ENCODE results near the gene SF1.

Gene SF1

DNA sequence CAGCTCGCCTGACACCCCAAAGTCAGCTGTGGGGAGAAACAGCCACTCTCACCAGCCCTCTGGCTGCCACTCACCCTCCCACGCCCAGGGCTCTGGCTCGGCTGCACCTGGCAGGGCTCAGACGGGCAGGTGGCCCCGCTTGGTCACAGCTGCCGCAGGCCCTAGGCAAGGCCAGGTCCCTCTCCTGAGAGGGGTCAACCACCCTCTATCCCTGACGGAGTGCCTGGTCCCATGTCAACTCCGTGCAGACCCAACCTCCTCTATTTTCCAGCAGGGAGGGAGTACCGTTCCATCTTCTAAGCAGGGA, 22.8 kb upstream of the SF1 start:
- no peak for DNase-seq

DNA sequence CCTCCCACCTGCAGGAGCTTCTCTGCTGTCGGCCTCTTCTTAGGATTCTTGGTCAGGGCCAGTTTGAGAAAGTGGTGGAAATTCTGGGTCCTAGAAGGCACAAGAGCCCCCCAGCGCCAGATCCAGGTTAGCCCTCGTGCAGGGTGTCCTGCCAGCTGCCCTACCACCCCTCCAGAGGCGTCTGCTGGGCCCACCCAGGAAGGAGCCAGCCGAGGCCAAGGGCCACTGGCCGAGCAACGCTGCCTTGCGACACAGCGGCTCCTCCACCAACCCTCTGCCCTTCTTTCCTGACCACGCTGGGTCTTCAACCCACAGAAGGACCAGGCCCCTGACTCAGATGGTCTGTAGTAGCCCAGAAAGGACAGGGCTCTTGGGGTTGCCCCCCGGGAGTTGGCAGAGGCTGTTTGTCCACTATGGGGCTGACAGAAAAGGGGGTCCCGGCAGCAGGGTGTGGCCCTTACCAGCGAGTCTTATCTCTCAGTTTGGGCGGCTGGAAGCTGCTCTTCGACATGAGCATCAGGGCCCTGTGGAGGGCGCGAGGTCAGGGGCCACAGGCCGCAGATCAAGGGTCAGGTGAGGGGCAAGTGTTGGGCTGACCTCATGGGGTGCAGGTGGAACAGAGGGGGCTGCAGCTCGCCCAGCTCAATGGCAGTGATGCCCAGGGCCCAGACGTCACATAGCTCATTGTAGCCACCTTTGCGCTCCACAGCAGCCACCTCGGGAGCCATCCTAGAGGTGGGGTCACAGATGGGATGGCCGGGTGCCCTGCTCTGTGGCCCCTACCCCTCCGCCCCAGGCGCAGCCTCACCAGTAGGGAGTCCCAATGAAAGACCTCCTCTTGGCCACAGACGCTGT, 22.2 kb upstream of the SF1 start:
- no peak for DNase-seq

DNA sequence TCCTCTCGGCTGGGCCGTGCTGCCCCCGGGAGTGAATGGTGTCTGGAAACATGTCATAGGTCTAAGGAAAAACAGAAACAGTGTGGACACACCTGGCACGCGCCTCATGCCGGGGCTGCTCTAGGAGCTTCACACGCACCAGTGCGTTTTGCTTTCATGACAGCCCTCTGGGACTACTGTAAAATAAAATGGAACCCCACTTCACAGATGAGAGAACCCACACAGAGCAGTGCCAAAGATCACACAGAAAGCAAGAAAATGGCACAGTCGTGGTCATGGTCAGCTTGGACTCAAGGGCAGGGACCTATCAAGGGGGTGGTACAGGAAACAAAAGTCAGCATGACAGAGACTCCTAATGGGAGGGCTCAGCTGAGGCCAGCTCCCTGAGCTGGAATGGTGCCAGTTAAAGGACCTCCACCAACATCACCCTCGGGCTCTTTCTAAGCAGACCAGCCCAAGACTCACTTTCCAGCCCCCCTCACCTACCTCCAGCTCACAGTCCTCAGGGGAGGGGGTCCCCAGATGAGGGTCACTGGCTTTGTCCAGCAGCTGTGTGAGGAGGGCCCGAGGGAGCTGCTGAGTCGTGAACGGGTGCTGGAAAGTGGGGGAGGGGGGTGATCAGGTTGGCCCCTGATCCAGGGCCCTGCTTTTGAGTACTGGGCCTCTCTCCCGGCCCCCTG, 21.4 kb upstream of the SF1 start:
- DNase-seq: no peak

DNA sequence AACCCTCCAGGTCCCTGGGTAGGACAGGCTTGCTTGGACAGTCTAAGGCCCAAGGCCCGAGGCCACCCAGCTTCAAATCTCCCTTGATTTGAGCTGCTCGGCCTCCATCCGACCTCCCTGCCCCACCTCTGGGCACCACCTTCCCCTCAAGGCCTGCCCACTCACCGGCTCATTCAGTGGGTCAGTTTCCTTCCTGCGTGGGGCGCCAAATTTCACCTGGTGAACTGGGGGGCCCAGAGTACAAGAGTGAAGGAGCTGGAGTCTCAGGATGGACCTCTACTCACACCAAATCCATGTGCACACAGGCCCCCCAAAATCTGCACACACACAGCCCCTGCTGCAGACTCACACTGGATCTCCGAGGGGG, 20.9 kb upstream of the SF1 start:
- DNase-seq: no peak

DNA sequence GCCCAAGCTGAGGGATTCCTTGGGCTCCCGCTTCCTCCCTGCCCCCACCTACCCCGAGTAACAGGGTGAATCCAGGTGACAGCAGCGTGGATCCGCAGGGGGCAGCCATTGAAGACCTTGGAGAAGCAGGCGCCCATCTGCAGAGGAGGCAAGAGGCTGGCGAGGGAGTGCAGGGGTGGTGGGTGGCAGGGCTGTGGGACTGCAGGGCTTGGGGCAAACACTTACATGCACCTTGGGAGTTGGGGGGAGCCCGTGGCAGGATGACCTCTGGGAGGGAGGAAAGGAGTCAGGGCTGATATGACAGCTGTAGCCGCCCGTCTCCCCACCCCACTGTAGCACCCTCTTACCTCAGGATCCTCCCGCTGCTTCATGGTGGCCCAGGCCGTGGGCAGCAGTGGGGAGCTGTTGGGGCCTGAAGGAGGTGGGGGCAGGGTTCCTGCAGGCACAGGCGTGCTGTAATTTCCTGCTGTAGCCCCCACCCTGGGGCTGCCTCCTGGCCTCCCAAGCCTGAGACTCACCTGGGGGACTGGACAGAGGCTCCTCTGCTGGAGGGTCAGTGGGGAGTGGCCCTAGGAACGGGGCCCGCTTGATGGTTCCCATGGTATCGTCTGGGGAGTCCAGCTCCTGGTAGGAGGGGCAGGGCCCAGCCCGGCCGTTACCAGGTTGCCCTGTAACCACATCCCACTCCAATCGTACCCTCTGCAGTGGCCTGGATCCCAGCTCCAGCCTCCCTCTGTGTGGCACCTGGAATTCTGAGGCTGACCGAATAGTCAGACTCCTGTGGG, 18.6 kb upstream of the SF1 start:
- no peak for DNase-seq

DNA sequence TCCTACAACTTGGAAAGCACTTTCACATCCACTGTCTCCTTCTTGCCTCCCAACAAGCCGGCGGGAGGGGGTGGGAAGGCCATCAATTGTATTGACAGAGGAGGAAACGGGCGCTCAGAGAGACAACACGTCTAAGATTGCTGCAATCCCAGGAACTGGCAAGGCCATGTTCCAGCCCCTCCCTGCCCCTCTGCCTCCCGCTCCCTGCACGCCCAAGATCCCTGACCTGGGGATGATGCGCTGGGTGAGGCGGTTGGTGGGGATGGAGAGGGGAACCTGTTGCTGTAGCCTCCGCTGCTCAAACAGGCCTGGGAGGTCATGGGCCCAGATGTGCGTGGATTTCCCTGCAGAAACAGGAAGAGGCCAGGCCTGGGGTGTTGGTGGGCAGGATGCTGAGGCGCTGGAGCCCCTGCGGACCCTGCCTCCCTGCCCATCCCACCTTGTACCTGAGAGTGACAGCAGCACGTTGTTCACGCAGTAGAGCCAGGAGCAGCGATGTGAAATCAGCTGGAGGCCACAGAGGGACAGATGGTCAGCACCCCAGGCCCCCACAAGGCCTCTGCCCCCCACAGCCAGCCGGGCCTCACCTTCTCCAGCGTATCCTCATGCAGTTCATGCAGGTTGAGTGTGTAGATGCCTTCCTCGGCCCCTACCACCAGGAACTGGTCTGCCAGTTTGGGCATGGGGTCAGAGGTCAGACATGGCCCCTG, 17.9 kb upstream of the SF1 start:
- no peak for DNase-seq

DNA sequence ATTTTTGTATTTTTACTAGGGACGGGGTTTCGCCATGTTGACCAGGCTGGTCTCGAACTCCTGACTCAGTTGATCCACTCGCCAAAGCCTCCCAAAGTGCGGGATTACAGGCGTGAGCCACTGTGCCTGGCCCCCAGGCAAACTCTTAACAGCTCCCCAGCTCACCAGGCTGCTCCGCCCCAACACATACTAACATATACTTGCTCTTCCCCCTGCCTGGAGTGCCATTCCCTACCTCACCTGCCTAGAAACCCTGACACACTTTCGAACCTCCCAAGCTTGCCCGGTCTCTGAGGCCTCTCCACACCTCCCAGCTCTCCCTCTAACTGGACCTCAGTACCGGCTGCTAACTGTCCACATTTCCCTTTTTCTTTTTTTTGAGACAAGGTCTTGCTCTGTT, 16.2 kb upstream of the SF1 start:
- no peak for DNase-seq

- no peak for DNase-seq
These were observed 15.2 kb upstream of the SF1 start for GRCh38 chr11:64793271-64794160.

DNA sequence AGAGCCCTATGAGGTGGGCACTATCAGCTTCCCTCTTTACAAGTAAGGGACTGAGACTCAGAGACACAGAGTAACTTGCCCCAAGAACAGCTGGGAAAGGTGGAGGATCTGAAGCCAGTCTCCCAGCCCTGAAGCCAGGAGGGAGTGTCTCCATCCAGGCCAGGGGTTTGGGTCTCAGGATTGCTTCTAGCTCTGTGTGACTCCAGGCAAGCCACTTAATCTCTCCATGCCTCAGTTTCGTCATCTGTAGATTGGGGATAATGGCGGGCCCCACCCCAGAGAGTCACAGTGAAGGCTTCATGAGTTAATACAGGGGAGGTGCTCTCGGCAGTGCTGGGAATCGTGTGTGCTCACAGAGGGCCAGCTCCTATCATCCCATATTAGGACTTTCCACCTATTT, 14.1 kb upstream of the SF1 start:
- no peak for DNase-seq

GRCh38 chr11:64791781-64792291, 13.5 kb upstream of the SF1 start:
- DNase-seq: no peak

DNA sequence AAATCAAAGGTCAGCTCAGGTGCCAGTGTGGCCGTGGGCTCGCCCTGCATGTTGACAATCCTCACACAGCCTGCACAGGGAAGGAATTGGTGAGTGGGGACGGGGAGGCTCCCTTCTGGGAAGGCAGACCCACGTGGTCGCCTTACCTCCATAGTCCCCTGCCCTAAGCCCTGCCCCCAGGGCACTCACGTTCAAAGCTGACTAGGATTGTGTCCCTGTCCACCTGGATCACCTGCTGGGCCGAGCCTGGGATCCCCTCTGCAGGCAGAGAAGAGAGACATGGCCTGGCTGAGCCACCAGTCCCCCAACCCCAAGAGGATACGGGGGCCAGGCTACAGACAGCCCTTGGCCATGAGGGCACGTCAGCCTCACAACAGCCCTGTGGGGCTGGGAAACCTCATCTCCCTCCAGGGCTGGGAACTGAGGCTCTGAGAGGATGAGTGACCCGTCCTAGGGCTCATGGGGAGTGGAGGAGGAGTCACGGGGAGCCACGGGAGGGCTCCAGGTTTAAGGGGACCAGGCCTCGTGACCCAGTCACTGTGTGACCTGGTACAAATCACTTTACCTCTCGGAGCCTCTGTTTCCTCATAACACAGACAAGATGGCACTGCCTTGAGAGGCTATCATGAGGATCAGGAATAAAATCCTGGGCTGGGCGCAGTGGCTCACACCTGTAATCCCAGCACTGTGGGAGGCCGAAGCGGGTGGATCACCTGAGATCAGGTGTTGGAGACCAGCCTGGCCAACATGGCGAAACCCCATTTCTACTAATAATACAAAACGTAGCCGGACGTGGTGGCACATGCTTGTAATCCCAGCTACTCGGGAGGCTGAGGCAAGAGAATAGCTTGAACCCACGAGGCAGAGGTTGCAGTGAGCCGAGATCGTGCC, 12.1 kb upstream of the SF1 start:
- DNase-seq: no peak

- DNase-seq: no peak
These were observed 11.2 kb upstream of the SF1 start for GRCh38 chr11:64789331-64790204.

DNA sequence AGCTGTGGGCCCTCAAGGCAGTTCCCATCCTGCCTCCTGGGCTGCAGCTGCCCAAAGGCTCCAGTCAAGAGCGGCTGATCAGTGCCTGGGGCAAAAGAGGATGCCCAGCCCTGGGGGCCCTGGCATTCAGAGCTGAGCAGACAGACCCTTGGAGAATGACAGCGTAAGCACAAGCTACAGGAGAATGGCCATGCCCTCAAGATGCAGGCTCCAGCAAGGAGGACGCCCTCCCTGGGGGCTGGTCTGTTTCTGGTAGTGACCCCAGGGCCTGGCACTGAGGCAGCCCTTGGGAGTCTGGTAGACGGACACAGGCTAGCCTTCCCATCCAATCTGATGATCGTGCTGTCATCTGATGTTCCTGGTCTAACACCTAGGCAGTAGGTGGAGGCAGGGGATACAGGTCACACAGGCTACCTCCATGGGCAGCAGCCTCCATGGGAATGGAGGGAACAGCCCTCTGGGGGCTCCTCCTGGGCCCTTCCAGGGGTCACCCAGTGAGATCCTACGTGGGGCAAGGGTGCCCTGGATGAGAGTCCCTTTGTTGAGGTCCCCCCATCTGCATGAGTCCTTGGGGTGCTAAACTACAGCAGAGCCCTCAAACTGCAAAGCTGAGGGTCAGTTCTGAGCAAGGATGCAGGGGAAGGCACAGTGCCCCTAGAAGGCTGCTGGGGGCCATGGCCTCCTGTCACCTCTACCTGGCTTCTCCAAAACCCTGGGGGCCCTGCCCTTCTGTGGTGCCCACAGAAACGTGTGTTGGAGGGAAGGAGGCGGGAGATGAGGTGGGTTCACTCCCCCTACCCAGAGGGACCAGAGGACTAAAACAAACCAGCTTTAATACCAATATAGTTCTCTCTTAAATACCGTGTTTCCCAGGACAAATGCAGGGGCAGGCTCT, 10.2 kb upstream of the SF1 start:
- DNase-seq: no peak

GRCh38 chr11:64787526-64788320, 9.4 kb upstream of the SF1 start:
- DNase-seq: peak; percentile 57

GRCh38 chr11:64786308-64786707, 8.0 kb upstream of the SF1 start:
- no peak for DNase-seq

DNA sequence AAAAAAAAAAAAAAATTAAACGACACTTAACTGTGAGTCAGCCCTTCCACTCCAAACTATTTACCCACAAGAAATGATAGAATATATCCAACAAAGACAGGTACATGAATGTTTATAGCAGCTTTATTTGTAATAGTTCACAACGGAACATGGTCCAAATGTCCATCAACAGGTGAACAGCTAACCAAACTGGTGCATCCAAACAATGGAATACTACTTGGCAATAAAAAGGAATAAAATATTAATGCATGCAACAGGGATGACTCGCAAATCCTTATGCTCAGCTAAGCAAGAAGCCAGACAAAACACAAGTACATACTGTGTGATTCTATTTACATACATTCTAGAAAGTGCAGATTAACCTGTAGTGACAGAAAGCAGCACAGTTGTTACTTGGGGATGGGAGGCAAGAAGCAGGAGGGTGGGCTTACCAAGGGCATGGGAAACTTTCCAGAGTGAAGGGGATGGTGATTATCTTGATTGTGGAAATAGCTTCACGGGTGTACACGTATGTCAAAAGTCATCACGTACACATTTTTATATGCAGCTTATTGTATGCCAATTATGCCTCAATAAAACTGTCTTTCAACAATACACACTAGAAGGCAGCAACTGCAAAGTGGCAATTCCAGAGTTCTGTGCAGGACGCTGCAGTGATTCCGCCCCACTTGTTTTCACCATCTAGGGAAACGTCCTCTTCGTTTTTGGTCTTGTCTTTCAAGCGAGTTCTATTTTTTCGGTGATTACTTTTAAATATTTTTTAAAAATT, 6.7 kb upstream of the SF1 start:
- DNase-seq: no peak

- DNase-seq: no peak
These were observed 194 bp downstream of the SF1 start for GRCh38 chr11:64778223-64778472.
